HEK293T (cell line): ENCODE results near the gene PEMT.

ENCODE experiments used
- CTCF ChIA-PET: fragments of 350-600 bp; formaldehyde crosslinking; extraction: SDS; loops from one replicate; lab custom pipeline; 2021; ENCODE audit warnings: antibody characterized with exemption, inconsistent platforms; lab: Yijun Ruan, JAX
- POLR2A ChIA-PET: fragments of 350-600 bp; formaldehyde crosslinking; extraction: SDS; loops from one replicate; lab custom pipeline; 2020; ENCODE audit warnings: antibody characterized with exemption, inconsistent platforms; lab: Yijun Ruan, JAX
- DNase-seq: peaks from one replicate; pipeline ENCODE4 v3.0.0; 2012; ENCODE audit warnings: mixed read lengths; ENCODE audit errors: extremely low spot score
- ARNT ChIP-seq: fragments of 450-650 bp; IDR thresholded peaks from 2 replicates; pipeline ENCODE4 v1.6.1; 2017; ENCODE audit warnings: mild to moderate bottlenecking
- BHLHE40 ChIP-seq: fragments of 450-650 bp; IDR thresholded peaks from 2 replicates; pipeline ENCODE4 v1.6.1; 2016; ENCODE audit warnings: mild to moderate bottlenecking, moderate library complexity, borderline replicate concordance
- CTBP1 ChIP-seq: fragments of 450-650 bp; IDR thresholded peaks from 2 replicates; pipeline ENCODE4 v1.6.1; 2016; ENCODE audit warnings: borderline replicate concordance
- ELF4 ChIP-seq: fragments of 450-650 bp; IDR thresholded peaks from 2 replicates; pipeline ENCODE4 v1.6.1; 2017; ENCODE audit warnings: antibody characterized with exemption
- FOXA1 ChIP-seq: fragments of 450-650 bp; IDR thresholded peaks from 2 replicates; pipeline ENCODE4 v1.6.1; 2016; ENCODE audit warnings: mild to moderate bottlenecking
- FOXK2 ChIP-seq: fragments of 450-650 bp; IDR thresholded peaks from 2 replicates; pipeline ENCODE4 v1.6.1; 2016; ENCODE audit warnings: mild to moderate bottlenecking
- FOXM1 ChIP-seq: fragments of 450-650 bp; IDR thresholded peaks from 2 replicates; pipeline ENCODE4 v1.6.1; 2017; ENCODE audit warnings: mild to moderate bottlenecking, borderline replicate concordance
- HDGF ChIP-seq: fragments of 450-650 bp; IDR thresholded peaks from 2 replicates; pipeline ENCODE4 v1.6.1; 2017; ENCODE audit warnings: antibody characterized with exemption, borderline replicate concordance
- L3MBTL2 ChIP-seq: fragments of 450-650 bp; conservative IDR thresholded peaks from 2 replicates; pipeline ENCODE4 v1.6.1; 2016; ENCODE audit warnings: mild to moderate bottlenecking
- LEF1 ChIP-seq: fragments of 450-650 bp; IDR thresholded peaks from 2 replicates; pipeline ENCODE4 v1.6.1; 2017; ENCODE audit warnings: mild to moderate bottlenecking, borderline replicate concordance
- NFRKB ChIP-seq: fragments of 450-650 bp; IDR thresholded peaks from 2 replicates; pipeline ENCODE4 v1.6.1; 2016; ENCODE audit warnings: mild to moderate bottlenecking, moderate library complexity
- SP1 ChIP-seq: fragments of 450-650 bp; IDR thresholded peaks from 2 replicates; pipeline ENCODE4 v1.6.1; 2017
- SUZ12 ChIP-seq: fragments of 450-650 bp; IDR thresholded peaks from 2 replicates; pipeline ENCODE4 v1.6.1; 2016; ENCODE audit warnings: mild to moderate bottlenecking
- TARDBP ChIP-seq: fragments of 450-650 bp; IDR thresholded peaks from 2 replicates; pipeline ENCODE4 v1.6.1; 2016
- ZNF384 ChIP-seq: fragments of 450-650 bp; IDR thresholded peaks from 2 replicates; pipeline ENCODE4 v1.6.1; 2016
- TF ChIP-seq, protein P1 (sequence below): fragments of 450-650 bp; IDR thresholded peaks from 2 replicates; pipeline ENCODE4 v1.6.1; 2016

PEMT gene

GRCh38 chr17:17484451-17484899 is 107.0 kb downstream of the PEMT start:
- ChIA-PET CTCF (interaction anchor here (0.8 kb wide), 1 partner anchor 8 kb away, joined by 6 read pairs; no protein-coding TSS in a partner anchor), POLR2A (no interaction called here)
- TF ChIP-seq, protein P1, sequence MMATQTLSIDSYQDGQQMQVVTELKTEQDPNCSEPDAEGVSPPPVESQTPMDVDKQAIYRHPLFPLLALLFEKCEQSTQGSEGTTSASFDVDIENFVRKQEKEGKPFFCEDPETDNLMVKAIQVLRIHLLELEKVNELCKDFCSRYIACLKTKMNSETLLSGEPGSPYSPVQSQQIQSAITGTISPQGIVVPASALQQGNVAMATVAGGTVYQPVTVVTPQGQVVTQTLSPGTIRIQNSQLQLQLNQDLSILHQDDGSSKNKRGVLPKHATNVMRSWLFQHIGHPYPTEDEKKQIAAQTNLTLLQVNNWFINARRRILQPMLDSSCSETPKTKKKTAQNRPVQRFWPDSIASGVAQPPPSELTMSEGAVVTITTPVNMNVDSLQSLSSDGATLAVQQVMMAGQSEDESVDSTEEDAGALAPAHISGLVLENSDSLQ = no peak
- no peak for TF ChIP-seq L3MBTL2
- TF ChIP-seq CTBP1 = no peak
- no peak for TF ChIP-seq FOXK2
- TF ChIP-seq BHLHE40 = no peak
- no peak for TF ChIP-seq TARDBP
- TF ChIP-seq SUZ12 = no peak
- no peak for TF ChIP-seq NFRKB
- TF ChIP-seq FOXA1 = no peak
- no peak for DNase-seq

- TF ChIP-seq FOXA1 (no peak), SP1 (no peak)
- DNase-seq = no peak
- ChIA-PET POLR2A (no interaction called here), CTCF (no interaction called here)
Measured at GRCh38 chr17:17481860-17482259, 109.6 kb downstream of the PEMT start.

DNA sequence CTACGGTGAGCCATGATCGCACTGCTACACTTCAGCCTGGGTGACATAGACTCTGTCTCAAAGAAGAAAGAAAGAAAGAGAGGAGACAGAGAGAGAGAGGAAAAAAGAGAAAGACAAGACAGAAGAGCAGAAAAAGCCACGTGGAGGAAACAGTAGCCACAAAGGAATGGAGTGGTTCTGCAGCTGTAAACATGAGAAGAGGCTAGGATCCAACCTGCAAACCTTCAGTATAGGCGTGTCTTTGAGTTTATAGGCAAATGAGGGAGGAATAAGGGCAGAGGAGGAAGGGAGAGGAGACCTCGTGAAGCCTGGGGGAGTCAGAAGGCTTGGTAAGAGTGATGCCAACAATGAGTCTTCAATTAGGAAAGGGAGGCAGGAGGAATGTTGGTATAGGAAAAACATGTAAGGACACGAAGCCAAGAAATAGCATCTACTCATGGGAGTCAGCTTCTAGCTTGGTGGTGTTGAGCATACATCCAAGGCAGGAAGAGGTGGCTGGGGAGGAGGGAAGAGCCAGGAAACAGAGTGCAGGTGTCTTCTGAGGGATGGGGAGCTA is 110.8 kb downstream of the PEMT start:
- CTCF ChIA-PET = no interaction called here
- POLR2A ChIA-PET = interaction anchor here (1.7 kb wide), 1 partner anchor 10 kb away, joined by 4 read pairs; no protein-coding TSS in a partner anchor
- TF ChIP-seq ELF4 (no peak), BHLHE40 (no peak), SUZ12 (no peak), CTBP1 (no peak), FOXM1 (no peak), NFRKB (no peak), TARDBP (no peak), FOXA1 (no peak), LEF1 (no peak), ZNF384 (no peak), ARNT (no peak), L3MBTL2 (no peak), SP1 (no peak), HDGF (no peak)
- TF ChIP-seq, protein P1 = no peak
- no peak for DNase-seq

GRCh38 chr17:17479209-17479608 is 112.3 kb downstream of the PEMT start:
- ChIA-PET CTCF (no interaction called here), POLR2A (no interaction called here)
- no peak for DNase-seq
- TF ChIP-seq SP1 (no peak), HDGF (no peak), ZNF384 (no peak), SUZ12 (no peak), L3MBTL2 (no peak), LEF1 (no peak), TARDBP (no peak), FOXA1 (no peak), ARNT (no peak), NFRKB (no peak), ELF4 (no peak), BHLHE40 (no peak)
- TF ChIP-seq, protein P1 = no peak

- ChIA-PET CTCF (no interaction called here), POLR2A (no interaction called here)
- DNase-seq = peak; percentile 99
- TF ChIP-seq BHLHE40 (no peak), L3MBTL2 (peak; percentile 26)
Measured at GRCh38 chr17:17476865-17477467, 114.5 kb downstream of the PEMT start, which contains the start of gene MED9. Gene MED9, plus strand, starts transcription at chr17:17477000. Its CDS starts 42 bp downstream, at chr17:17477042.

DNA sequence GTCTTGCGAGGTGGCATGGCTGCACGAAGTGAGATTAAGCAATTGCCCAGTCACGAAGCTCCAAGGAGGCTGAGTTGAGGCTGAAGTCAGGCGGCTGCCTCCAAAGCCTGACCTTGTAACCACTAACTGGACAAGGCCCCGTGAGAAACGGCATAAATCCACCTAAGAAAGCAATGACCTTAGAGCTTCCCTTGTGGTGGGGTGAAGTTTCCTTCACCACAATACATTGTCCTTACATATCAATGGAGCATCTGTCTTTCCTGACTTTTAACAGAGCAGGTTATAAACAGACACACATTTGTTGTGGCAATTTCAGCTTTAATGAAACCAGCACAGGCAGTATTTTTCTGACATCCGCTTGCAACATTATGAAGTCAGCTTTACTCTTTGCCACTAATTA is 117.2 kb downstream of the PEMT start:
- TF ChIP-seq HDGF (no peak), L3MBTL2 (no peak), SP1 (no peak), ZNF384 (no peak), SUZ12 (no peak), TARDBP (no peak), CTBP1 (no peak), FOXK2 (no peak), ARNT (no peak)
- DNase-seq = no peak
- POLR2A ChIA-PET = interaction anchor here (0.9 kb wide), 1 partner anchor 117 kb away, joined by 5 read pairs; the partner anchor contains the start of gene PEMT
- CTCF ChIA-PET = interaction anchor here (0.8 kb wide), 1 partner anchor 677 kb away, joined by 3 read pairs; no protein-coding TSS in a partner anchor
